ENCODE data around the gene AEBP1. TPM values are rescaled to one million over a fixed set of nuclear protein-coding genes. Genes with fewer than 3 reads are reported as not detected.
A peak's percentile ranks its signal among the peaks of the same experiment; 100 is the strongest.

Gene AEBP1
- total RNA-seq, 1 donor from 2014 or later: 19.8 TPM

DNA sequence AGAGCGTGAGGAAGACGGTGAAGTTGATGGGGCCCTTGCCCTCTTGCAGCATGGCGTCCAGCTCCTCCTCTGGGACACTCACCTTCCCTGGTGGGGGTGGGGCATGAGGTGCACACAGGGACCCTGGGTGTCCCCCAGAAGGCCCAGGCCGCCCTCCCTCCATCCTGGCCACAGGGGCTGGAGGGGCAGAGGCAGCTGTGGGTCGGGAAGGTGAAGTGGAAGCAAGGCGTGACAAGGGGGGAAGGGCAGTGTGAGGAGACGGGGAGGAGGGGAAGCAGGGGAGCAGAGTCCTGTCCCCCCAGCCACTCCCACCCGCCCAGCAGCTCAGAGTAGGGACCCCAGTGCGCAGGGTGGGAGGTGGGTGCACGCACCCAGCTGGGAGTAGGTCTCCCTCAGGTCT, 36.2 kb downstream of the AEBP1 start:
- DNase-seq (ENCODE audit: low read depth in 2 of 2): no peak

DNA sequence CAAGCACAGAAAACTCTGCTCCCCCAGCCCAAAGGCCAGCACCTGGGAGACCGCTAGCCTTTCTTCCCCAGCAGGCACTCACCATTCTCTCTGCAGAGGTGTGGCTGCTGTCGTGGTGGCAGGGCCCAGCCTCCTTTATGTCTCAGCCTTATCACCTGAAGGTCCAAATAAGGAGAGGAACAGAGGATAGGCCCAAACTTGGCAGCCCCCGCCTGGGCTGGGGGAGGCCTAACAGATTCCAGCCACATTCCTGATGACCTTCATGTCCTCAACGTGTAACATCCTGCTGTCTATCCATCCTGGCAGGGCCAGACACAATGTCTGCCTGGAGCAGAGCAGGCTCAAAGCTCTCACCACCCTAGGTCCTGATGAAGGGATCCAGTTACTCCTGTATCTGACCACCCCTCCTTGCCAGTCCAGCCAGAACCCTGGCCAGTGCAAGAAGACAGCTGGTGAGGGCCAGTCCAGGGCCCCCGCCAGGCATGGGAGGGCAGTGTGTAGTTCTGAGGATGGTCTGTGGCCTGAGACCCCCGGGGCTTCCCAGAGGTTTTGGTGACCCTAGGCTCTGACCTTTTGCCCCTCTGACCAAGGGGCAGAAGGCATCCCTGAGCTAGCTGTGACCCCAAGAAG, 37.2 kb downstream of the AEBP1 start, which contains the start of gene MYL7:
Gene MYL7, minus strand, starts transcription at position 112 of the 630 bp plus-strand sequence. Its CDS starts 27 bp downstream, at position 85.
- no peak for DNase-seq (ENCODE audit: low read depth in 2 of 2)

DNA sequence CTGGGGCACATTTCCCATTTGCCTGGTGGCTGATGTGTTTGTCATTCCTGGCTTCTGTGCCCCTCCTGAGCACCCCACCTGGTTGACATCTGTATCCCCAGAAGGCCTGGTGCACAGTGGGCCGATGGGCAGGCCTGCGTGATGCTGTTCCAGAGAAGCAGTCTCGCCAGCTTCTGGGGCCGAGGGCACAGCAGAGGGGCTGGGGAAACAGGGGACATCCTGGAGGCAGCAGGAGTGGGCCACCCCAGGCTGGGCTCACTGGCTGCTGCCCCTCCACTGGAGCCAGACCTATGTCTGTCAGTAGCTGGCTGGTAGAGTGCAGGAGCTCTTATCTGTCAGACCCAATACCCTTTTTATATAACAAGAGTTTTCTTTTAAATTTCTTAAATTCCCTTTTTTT, 37.9 kb downstream of the AEBP1 start:
- DNase-seq (ENCODE audit: low read depth in 2 of 2): no peak

DNA sequence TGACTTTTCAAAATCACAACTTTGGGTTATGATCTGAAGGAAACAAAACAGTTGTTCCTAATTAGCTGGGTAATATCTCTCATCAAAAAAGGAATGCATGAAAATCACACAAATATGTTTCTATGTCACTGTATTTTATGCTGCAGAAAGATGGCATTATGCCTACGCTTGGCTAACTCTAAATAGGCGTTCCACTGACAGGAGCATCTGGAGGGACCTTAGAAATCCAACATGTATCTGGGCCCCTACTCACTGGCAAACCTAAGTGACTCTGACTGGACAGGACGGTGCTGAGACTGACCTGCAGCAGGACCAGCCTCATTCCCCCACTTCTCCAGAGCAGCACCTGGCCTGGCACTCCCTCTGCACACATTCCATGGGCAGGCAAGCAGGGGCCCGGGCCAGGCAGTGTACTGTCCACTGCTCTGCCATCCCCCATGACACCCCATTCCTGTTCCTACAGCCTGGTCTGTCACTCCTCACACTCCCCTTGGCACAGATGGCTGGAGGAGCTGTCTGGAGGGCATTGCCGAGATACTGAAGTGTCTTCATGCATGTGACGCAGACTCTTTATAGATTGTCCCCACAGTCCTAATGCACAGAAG, 39.6 kb downstream of the AEBP1 start:
- no peak for DNase-seq (ENCODE audit: low read depth in 2 of 2)

DNA sequence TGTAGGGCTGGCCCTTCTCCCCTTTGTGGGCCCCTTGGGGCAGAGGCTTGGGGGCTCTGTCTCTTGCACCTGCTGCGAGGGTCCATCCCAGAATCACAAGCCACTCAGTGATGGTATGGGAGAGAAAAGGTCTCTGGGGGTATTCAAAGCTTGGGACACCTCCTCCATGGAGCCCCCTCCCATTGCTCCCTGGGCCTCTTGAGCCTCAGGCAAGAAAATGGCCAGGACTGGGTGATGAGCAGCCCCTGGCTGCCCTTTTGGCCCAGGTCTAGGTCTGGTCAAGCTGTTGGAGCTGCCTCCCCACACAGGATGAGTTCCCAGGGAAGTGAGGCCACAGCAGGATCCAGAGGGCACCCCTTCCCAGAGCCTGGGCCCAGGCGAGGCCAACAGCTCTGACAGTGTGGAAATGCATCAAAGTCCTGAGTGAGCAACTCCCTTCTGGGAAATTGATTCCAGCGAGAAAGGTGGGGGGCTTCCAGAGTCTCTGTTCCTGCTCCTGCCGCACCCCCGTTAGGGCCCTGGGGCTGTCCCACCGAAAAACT, 40.4 kb downstream of the AEBP1 start:
- no peak for DNase-seq (ENCODE audit: low read depth in 2 of 2)

DNA sequence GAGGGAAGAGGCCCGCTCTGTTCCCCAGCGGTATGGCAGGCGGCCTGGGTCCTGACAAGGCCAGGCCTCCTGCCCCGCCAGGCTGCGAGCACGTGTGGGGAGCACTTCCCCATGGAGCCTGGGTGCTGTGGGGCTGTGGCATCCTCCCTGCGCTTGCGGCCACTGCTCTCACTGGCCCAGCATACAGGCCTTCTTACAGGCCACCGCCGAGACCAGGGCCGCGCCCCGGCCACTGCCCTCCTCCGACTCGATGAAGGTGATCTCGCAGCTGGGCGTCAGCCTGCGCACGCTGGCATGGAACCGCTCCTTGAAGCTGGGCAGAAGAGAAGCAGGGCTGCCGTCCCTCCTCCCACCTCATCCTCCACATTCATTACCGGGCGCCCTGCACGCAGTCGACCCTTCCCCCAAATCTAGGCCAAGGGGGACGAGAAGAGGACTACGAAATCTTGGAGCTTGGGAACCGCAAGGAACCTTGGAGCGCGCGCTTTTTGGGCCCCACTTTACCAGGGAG, 40.9 kb downstream of the AEBP1 start:
- DNase-seq (ENCODE audit: low read depth in 2 of 2): no peak

DNA sequence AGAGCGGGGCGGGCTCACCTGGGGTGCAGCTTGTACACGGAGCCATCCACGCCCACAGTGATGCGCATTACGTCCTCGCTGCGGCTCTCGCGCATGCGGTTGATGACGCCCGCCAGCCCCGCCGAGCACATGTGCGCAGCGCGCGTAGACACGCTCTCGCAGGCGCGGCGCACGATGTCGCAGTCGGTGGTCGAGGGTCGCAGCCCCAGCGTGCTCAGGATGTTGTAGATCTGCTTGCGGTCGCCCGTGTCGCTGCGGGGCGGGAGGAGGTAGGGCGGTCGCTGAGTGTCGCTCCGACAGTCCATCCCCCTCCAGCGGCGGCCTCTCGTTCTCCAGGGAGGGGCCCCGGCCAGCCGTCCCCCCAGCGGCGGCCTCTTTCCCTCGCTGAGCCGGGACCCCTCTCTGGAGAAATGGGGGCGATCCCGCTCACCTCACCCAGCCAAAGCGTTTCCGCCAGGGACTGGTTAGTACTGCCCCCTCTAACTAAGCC, 41.4 kb downstream of the AEBP1 start:
- peak in 1 of 2 donors; percentile 23 for DNase-seq (ENCODE audit: low read depth in 2 of 2)

DNA sequence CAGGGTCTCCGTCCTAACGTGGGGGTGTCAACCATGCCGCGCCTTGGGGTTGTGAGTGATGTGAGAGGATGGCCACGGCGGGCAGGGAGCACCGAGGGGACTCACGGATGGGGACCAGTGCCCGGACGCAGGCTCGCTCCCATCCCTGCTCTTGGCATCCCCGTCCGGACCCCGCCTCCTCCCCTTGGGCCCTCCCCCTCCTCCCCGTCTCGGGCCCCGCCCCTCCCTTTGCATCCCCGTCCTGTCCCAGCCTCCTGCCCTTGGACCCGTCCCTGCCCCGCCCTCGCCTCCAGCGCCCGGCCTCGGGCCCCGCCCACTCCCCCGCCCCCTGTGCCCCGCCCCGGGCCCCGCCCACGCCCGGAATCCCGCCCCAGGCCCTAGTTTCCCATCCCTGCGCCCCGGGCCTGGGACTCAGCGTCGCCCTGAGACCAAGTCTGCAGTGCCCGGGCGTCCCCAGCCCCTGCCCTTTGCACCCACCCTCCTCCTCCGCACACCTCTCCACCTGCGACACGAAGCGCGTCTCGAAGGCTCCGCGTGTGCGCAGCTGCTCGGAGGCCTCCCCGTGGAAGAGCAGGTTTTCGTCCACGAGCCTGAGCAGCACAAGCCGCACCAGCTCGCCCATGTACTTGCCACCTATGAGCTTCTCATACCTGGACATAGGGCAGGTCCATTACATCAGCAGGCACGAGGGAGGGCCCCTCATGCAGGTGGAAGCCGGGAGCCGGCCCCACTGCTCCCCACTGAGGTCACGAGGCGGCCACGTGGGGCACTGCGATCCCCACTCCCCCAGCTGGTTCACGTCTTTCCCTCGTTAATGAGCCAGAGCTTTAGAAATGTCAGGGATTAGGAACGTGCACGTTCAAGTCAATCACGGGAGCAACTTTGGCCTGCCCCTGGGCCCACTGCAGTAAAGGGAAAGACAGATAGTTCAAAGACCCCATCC, 42.1 kb downstream of the AEBP1 start:
- peak; percentile 27 to 44 for DNase-seq (ENCODE audit: low read depth in 2 of 2)

DNA sequence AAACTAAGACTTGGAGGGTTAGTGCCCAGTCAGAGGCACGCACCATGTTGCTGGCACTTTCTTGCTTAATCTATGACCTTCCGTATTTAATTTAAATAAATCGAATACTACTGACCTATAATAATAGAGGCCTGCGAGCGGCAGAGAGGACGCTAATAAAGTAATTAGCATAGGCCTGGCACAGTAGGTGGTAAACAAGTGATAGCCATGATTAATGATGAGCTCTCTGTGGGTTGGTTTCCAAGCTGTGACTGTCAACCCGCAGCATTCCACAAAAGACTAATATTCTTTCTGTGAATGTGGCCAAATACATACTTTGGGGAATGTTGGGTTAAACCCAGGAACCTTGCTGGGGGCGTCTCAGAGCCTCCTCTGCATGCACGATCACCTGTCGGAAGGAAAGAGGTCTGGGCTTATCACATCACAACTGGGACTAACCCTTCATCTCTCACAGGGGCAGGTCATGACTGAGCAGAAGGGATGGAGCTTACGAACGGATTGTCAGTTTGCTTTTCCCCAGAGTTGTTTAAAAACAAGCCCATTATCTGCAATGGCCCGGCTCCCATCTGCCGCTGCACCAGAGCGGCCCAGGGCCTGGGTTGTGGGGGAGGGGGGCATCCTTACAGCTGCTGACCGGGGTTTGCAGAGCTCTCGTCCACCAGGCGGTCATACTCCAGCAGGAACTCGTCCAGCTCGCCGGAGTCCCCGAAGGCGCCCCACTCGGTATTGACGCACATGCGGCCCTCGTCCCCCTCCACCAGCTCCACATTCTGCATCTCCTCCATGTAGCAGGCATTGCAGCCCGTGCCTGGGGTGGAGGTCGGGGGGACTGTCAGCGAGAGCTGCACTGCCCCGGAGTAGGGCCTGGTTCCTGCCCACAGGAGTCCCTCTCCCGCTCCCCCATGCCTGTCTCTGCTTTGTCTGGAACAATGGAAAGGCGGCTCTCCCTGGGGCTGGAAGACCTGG, 43.2 kb downstream of the AEBP1 start:
- no peak for DNase-seq (ENCODE audit: low read depth in 2 of 2)

DNA sequence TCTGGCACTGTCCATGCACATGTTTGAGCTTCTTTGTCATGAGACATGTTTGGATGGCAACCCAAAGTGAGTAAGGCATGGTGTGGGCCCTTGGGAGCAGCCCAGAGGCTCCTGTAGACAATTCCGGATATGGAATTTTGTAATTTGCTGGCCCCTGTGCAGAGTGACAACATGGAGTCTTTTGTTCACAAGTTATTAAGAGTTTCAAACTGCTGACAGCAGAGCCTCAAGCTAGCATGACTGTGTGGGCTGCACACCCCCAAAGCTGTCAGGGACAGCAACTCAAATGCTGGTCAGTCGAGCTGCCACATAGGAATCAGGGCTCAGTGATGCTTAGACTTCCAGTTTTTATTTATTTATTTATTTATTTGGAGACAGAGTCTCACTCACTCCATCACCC, 44.0 kb downstream of the AEBP1 start:
- DNase-seq (ENCODE audit: low read depth in 2 of 2): no peak

DNA sequence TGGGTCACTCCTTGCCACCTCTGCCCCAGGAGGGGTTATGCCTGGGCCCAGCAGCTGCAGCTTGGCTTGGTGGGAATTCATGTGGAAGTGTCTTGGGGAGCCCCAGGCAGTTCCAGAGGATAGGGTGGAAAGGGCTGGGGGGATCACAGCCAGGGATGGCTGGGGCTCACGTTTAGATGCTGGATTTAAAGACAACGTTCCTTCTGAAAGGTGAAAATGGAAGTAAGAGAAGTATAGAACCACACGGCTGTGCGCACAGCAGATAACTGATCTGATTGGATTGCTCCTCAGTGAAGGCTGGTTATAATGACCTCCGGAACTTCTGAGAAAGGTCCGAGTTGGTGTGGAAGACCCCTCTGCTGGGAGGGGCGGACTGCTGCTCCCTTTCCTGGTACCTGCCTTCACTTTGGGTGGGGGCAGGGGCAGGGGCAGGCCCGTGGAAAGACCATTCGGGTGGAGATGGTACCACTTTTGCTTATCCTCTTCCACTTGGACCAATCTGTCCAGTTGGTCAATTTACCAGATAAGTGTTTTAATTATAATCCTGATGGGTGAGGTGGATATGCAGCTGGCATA, 44.9 kb downstream of the AEBP1 start:
- DNase-seq (ENCODE audit: low read depth in 2 of 2): no peak

DNA sequence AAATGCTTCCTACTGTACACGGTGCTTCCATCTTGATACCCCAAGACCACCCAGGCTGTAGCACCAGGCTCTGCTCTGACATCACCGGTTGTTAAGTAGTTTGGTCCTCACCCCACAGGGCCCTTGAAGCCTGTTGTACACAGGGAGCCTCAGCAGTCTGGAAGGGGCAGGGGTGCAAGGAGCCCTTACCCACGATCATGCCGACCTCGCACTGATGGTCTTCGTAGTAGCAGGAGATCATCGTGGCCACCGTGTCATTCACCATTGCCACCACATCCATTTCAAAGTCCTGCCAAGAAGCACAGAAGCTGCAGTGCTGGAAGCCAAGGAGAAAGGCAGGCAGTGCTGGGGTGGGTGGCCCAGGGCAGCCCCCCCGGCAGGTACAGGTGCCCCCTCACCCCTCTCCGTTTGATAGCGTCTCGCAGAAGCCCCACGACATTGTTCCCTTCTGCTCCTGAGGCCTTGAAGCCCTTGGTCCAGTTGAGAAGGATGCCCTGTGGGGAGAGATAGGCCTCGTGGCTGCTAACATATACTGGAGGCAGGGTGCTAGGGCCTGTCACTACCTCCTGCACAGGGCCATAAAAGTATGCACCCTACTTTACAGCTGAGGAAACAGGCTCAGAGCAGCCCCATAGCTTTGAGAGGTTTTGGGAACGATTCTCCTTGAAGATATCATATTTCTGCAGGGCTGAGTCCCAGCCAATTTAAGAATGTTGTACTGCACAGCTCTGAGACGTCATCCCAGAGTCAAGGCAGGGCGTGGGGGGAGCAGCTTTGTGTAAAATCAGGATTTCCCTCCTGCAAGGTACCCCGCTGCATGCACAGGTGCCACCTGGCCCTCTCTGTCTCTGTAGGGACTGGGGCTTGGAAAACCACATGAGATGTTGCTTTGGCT, 45.7 kb downstream of the AEBP1 start:
- DNase-seq (ENCODE audit: low read depth in 2 of 2): no peak

DNA sequence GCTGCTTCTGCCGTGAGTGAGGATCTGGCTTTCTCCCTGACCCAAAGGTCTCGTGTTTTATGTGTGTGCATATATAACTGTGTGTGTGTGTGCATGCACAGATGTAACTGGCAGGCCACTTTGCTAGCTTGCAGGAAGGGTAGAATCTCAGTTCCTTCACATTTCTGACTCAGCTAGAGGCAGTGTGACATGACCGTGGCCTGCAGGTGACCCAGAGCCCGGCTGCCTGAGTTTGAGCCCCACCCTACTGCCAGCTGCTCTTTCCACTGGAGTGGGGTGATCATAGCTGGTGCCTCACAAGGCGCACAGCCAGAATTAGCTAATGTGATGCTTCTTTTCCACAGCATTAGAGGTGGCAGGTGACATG, 46.3 kb downstream of the AEBP1 start:
- no peak for DNase-seq (ENCODE audit: low read depth in 2 of 2)

DNA sequence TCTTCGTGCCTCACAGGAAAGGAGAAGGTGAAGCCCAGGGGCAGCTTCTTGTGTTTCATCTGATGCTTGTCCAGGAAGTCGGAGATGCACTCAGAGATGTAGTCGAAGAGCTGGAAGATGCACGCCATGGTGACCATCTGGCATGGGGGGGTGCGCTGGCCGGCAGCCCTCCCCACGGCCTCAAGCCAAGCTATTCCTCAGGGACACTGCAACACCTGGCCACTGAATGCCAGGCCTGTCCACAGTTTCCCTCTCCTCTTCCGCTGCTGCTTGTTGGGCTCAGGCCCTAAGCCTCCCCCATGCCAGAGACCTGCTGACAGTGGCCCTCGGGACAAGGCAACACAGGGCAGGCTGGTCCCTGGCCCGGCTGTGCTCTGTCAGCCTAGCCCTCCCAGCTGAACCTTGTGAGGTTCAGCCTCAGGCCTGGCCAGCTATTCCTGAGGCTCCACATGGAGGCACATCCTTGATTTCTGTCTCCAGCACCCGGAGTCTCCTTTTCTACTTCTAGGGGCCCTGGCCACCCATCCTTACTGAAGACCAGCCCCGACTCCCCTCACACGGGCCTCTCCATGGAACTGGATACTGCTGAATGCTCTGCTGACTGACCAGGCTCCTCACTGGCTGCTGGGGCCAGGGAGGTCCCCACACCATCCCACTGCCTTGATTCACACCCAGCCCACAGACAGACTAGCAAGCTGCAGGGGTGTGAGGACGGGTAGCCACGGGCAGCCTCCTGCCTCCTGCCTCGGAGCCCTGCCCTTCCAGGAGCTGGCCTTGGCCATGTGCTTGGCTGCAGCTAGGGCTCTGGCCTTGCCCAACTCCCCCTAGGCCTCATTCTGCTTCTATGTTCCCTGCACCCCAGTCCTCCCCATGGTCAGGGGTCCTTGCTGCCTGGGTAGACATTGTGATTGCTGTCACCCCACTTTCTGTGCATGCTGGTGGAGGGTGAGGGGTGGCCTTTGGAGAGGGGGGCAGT, 47.1 kb downstream of the AEBP1 start:
- no peak for DNase-seq (ENCODE audit: low read depth in 2 of 2)

DNA sequence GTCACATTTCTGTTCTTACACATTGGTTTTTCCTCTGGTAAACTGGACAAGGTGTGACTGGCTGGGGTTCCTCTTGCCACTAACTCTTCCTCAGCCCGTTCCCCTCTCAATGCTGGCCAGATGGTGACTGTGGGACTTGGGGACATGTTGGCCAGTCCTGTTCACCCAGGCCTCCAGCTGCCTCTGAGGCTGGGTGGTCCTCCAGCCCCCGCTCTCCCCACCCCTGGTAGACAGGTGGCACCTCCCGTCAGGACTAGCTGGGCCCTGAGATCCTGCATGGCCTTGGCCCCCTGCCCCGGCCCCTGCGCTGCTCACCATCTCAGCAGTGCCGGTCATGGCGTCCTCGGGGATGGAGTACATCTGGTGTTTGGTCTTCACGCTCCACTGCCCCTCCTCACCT, 47.8 kb downstream of the AEBP1 start:
- no peak for DNase-seq (ENCODE audit: low read depth in 2 of 2)

DNA sequence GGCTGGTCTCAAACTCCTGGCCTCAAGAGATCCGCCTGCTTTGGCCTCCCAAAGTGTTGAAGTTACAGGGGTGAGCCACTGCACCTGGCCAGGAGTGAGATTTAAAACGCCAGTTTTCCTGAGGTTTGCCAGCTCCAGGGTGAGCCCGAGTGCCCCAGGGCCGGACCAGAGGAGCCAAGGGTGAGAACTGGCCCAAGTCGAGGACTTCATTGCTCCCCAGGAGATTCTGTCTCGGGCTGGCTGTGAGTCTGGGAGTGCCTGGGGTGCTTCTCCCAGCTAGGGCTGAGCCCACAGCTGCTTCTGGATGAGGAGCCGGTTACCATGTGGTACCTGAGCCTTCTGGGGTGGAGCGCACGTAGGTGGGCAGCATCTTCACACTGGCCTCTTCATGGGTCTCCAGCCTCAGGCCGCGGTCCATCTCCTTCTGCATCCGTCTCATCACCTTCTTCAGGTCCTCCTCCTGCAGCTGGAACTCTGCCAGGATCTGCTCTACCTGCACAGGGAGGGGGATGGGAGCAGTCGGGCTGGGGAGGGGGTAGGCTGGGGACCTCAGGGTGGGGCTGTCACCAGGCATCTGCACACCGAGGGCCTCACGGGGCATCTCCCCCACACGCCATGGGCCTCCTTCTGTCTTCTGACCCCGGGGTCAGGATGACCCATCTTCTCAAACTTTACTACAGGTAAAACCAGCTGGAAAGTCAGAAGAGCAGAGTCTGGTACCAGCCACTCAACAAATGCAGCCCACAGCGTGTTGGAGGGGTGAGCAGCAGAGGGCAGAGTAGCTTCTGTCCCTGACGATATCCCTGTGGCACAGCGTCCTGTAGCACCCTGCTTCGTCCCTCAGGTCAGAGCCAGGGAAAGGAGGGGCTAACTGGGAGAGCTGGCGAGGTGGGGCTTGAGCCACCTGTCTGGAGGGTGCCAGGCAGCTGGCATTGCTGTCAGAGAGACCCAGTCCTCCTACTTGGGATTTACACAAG, 49.1 kb downstream of the AEBP1 start:
- no peak for DNase-seq (ENCODE audit: low read depth in 2 of 2)

DNA sequence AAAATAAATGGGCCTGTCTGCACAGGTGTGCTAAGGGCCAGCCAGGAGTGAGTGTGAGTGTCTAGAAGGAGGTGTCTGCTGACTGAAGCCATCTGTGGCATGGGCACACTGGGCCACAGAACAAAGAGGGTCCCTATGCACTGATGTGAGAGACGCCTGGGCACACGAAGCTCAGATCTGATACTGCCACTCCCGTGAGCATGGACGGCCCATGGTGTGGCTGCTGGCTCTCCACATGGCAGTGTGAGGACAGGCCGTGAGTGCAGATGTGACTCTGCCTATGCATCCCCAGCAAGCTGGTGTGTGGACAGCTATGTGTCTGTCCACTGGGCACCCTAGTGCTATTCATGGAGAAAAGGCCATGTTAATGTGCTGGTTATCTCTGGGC, 49.8 kb downstream of the AEBP1 start:
- DNase-seq (ENCODE audit: low read depth in 2 of 2): no peak

Measured in lung microvascular endothelial cell (primary cell).